Endothelial cell of umbilical vein (primary cell): Measurements from ENCODE around the gene ROCK2. TPM values are rescaled to one million over a fixed set of nuclear protein-coding genes. Genes with fewer than 3 reads are reported as not detected.

Experiments
- BruUV-seq: library from RNA; stranded (reverse); fragments of 400-500 nt; replicated peaks from 2 replicates; lab custom pipeline; 2021; lab: Mats Ljungman, UMichigan
- CTCF ChIA-PET: fragments of 300-600, 350-600 bp; sonication (Branson Sonifier 250); formaldehyde crosslinking; loops from one replicate; lab custom pipeline; 2021; ENCODE audit warnings: antibody characterized with exemption, inconsistent platforms; lab: Charles Lee
- POLR2A ChIA-PET: fragments of 300-600, 350-600 bp; sonication (Branson Sonifier 250); formaldehyde crosslinking; loops from one replicate; lab custom pipeline; 2021; ENCODE audit warnings: antibody characterized with exemption, inconsistent platforms; lab: Charles Lee
- DNase-seq: peaks from one replicate; pipeline ENCODE4 v3.0.0-alpha.2; 2011; ENCODE audit warnings: low read depth, low spot score
- FAIRE-seq: peaks from 2 replicates; lab custom pipeline; 2011; peaks lifted over from hg19 to GRCh38; lab: Jason Lieb, UNC
- H2AFZ ChIP-seq: 2 replicates; pipeline ENCODE4 v1.6.0; 2012; ENCODE audit warnings: low read depth, low read length, control low read depth, inconsistent platforms
- H3K27ac ChIP-seq: 2 replicates; pipeline ENCODE4 v1.5.1; 2011; ENCODE audit warnings: low read depth, mild to moderate bottlenecking, control low read depth, low read length, moderate library complexity; ENCODE audit not compliant: insufficient read depth
- H3K27me3 ChIP-seq, 2 experiments: 2 replicates each; pipeline versions ENCODE4 v1.6.0 to v1.6.1; 2011; ENCODE audit warnings: low read length in 2 of 2, mixed read lengths in 1 of 2; ENCODE audit not compliant: control insufficient read depth in 2 of 2, insufficient read depth in 2 of 2
- H3K36me3 ChIP-seq, 2 experiments: 2 replicates in 1 of 2; 3 replicates in 1 of 2; pipeline ENCODE4 v1.5.1; 2011; ENCODE audit warnings: low read length in 2 of 2, mild to moderate bottlenecking in 1 of 2, moderate library complexity in 1 of 2; ENCODE audit not compliant: control insufficient read depth in 2 of 2, insufficient read depth in 2 of 2; ENCODE audit errors: extremely low read depth in 1 of 2
- H3K4me1 ChIP-seq: 3 replicates; pipeline ENCODE4 v1.5.1; 2011; ENCODE audit warnings: mild to moderate bottlenecking, low read length; ENCODE audit not compliant: control insufficient read depth, insufficient read depth; ENCODE audit errors: extremely low read depth
- H3K4me2 ChIP-seq: 2 replicates; pipeline ENCODE4 v1.6.1; 2011; ENCODE audit warnings: low read length, control low read depth, mixed read lengths; ENCODE audit not compliant: insufficient read depth
- H3K4me3 ChIP-seq, 3 experiments: fragments of 200-600 bp in 1 of 3; sonication (generic), shearing (Covaris generic) in 1 of 3; replicated peaks in 1 of 3; 2 replicates each; pipeline ENCODE4 v1.5.1; 2011 to 2016; ENCODE audit warnings: control low read depth in 3 of 3, low read length in 3 of 3, mild to moderate bottlenecking in 2 of 3, inconsistent platforms in 1 of 3, low read depth in 1 of 3, moderate library complexity in 1 of 3; ENCODE audit not compliant: insufficient read depth in 1 of 3
- H3K79me2 ChIP-seq: 2 replicates; pipeline ENCODE4 v1.6.0; 2012; ENCODE audit warnings: low read length, inconsistent platforms; ENCODE audit not compliant: control insufficient read depth, insufficient read depth
- H3K9ac ChIP-seq: replicated peaks from 2 replicates; pipeline ENCODE3; 2011; ENCODE audit warnings: low read length, control low read depth; ENCODE audit not compliant: insufficient read depth; ENCODE audit errors: extremely low read depth
- H3K9me1 ChIP-seq: replicated peaks from 3 replicates; pipeline ENCODE4 v1.6.0; 2011; ENCODE audit warnings: mild to moderate bottlenecking, low read length; ENCODE audit not compliant: control insufficient read depth, insufficient read depth; ENCODE audit errors: extremely low read depth
- H3K9me3 ChIP-seq: replicated peaks from 2 replicates; pipeline ENCODE4 v1.5.1; 2012; ENCODE audit warnings: low read length, inconsistent platforms; ENCODE audit not compliant: control insufficient read depth, insufficient read depth
- H4K20me1 ChIP-seq: replicated peaks from 2 replicates; pipeline ENCODE3; 2011; ENCODE audit warnings: mild to moderate bottlenecking, low read length; ENCODE audit not compliant: control insufficient read depth, insufficient read depth; ENCODE audit errors: extremely low read depth
- EZH2 ChIP-seq: IDR thresholded peaks from 2 replicates; pipeline ENCODE4 v1.6.1; 2012; ENCODE audit warnings: borderline replicate concordance, low read depth, mild to moderate bottlenecking, moderate library complexity, low read length, inconsistent platforms; ENCODE audit not compliant: severe bottlenecking
- FOS ChIP-seq: IDR thresholded peaks from 2 replicates; pipeline ENCODE4 v1.6.1; 2011; ENCODE audit warnings: mild to moderate bottlenecking, low read length, moderate library complexity, borderline replicate concordance; ENCODE audit not compliant: insufficient read depth
- GATA2 ChIP-seq: IDR thresholded peaks from 2 replicates; pipeline ENCODE4 v1.7.0; 2011; ENCODE audit warnings: low read depth, mild to moderate bottlenecking, moderate library complexity, mixed read lengths, low read length; ENCODE audit not compliant: insufficient read length, insufficient read depth
- JUN ChIP-seq: IDR thresholded peaks from 2 replicates; pipeline ENCODE4 v1.6.1; 2011; ENCODE audit warnings: borderline replicate concordance, low read depth; ENCODE audit not compliant: insufficient read length, insufficient read depth
- MYC ChIP-seq: IDR thresholded peaks from one replicate; pipeline ENCODE4 v1.6.1; 2011; ENCODE audit warnings: mild to moderate bottlenecking, low read depth, low read length
- POLR2A ChIP-seq: IDR thresholded peaks from 2 replicates; pipeline ENCODE4 v1.6.1; 2012; ENCODE audit warnings: low read depth, mild to moderate bottlenecking, control low read depth, low read length
- POLR2AphosphoS5 ChIP-seq: IDR thresholded peaks from 2 replicates; pipeline ENCODE4 v1.6.1; 2012; ENCODE audit warnings: low read depth, mild to moderate bottlenecking, control low read depth, low read length, moderate library complexity; ENCODE audit not compliant: insufficient read depth
- dilution Hi-C: fragments of 300-500 bp; cut with MboI; formaldehyde crosslinking; loops from one replicate; pipeline ENCODE4 v1.15.0; 2019; ENCODE audit warnings: low sequenced_read_pairs; ENCODE audit not compliant: extremely low pct_ligation_motif_present
- intact Hi-C: fragments of 100-400 bp; cut with micrococcal nuclease; formaldehyde crosslinking; loops from one replicate; pipeline ENCODE4 v1.10.0; 2022
- polyA plus RNA-seq, 4 experiments: library from polyadenylated mRNA; depleted of rRNA in 3 of 4; stranded (reverse) in 3 of 4; unstranded in 1 of 4; fragments of >200 nt; gene quantifications; 2 replicates each; pipeline versions ENCODE4 v1.2.1 to v1.2.3, GENCODE V29; 2011 to 2012; ENCODE audit warnings: missing spikeins in 1 of 4
- total RNA-seq: library from RNA; stranded (reverse); gene quantifications from 2 replicates; pipeline ENCODE4 v1.2.3, GENCODE V29; 2021
- TF ChIP-seq, protein P1 (sequence below): IDR thresholded peaks from 2 replicates; pipeline ENCODE4 v1.6.1; 2011; ENCODE audit not compliant: insufficient read depth, insufficient read length
- TF ChIP-seq, protein P2 (sequence below), 2 donors: IDR thresholded peaks; 1 replicate in 1 of 2; 2 replicates in 1 of 2; pipeline ENCODE4 v1.5.1; 2011; ENCODE audit warnings: low read length in 2 of 2, mild to moderate bottlenecking in 2 of 2, moderate library complexity in 2 of 2, control low read depth in 1 of 2, inconsistent platforms in 1 of 2, low read depth in 1 of 2; ENCODE audit not compliant: insufficient read depth in 1 of 2; ENCODE audit errors: extremely low read depth in 1 of 2

Gene ROCK2
- total and polyA plus RNA-seq, 2 donors (not counting 3 experiments of a cell fraction or from before 2014, with no cell fraction given): 5.2 to 56.5 TPM

GRCh38 chr2:11174222-11174621, 170.2 kb downstream of the ROCK2 start:
- no peak for DNase-seq
- TF ChIP-seq FOS (no peak), POLR2A (no peak), POLR2AphosphoS5 (no peak), MYC (no peak), EZH2 (no peak), GATA2 (no peak), JUN (no peak)
- TF ChIP-seq, protein P1, sequence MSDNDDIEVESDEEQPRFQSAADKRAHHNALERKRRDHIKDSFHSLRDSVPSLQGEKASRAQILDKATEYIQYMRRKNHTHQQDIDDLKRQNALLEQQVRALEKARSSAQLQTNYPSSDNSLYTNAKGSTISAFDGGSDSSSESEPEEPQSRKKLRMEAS: no peak
- TF ChIP-seq, protein P2, sequence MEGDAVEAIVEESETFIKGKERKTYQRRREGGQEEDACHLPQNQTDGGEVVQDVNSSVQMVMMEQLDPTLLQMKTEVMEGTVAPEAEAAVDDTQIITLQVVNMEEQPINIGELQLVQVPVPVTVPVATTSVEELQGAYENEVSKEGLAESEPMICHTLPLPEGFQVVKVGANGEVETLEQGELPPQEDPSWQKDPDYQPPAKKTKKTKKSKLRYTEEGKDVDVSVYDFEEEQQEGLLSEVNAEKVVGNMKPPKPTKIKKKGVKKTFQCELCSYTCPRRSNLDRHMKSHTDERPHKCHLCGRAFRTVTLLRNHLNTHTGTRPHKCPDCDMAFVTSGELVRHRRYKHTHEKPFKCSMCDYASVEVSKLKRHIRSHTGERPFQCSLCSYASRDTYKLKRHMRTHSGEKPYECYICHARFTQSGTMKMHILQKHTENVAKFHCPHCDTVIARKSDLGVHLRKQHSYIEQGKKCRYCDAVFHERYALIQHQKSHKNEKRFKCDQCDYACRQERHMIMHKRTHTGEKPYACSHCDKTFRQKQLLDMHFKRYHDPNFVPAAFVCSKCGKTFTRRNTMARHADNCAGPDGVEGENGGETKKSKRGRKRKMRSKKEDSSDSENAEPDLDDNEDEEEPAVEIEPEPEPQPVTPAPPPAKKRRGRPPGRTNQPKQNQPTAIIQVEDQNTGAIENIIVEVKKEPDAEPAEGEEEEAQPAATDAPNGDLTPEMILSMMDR (IDR thresholded peaks at IDR 0.05; ENCODE audit: extremely low read depth in 1 of 2, insufficient read depth in 1 of 2, low read depth in 1 of 2, low read length in 2 of 2): no peak
- POLR2A ChIA-PET: no interaction called here
- intact Hi-C loops: no loop called here
- CTCF ChIA-PET: interaction anchor here (1.5 to 1.8 kb wide), 2 partner anchors 10 to 342 kb away, joined by 3 to 4 read pairs; no protein-coding TSS in a partner anchor
- Histone ChIP-seq H3K4me1 (peaks cover 3% of the 10 kb centered on the region), H3K9ac (no peak overlapping the region), H3K27me3 (no peaks in the 10 kb centered on the region), H3K36me3 (no peaks in the 10 kb centered on the region), H3K27ac (no peak overlapping the region), H4K20me1 (no peaks in the 10 kb centered on the region), H3K4me2 (no peak overlapping the region), H2AFZ (no peak overlapping the region), H3K9me1 (no peaks in the 10 kb centered on the region), H3K9me3 (no peaks in the 10 kb centered on the region), H3K79me2 (no peaks in the 10 kb centered on the region), H3K4me3 (no peak overlapping the region)
- no TSS peak for BruUV-seq
- dilution Hi-C loops: no loop called here
- no peak for FAIRE-seq
